ENCODE data around the gene TMEM214. TPM values are rescaled to one million over a fixed set of nuclear protein-coding genes. Genes with fewer than 3 reads are reported as not detected.
A peak's percentile ranks its signal among the peaks of the same experiment; 100 is the strongest.

The TMEM214 gene
- total RNA-seq, 2 donors from 2014 or later = 59.9 to 119 TPM

GRCh38 chr2:27070653-27071276 lies 38.0 kb downstream of the TMEM214 start:
- WGBS, 2 donors = 1 to 4% methylated on average over 8 to 11 of the region's 11 CpGs
- peak overlapping the region; percentile 73 to 96 for H3K4me3 ChIP-seq
- H3K27ac ChIP-seq = peak overlapping the region; percentile 59 to 92 (median 80)
- no peak for ATAC-seq
- no peaks in the 10 kb centered on the region for H3K9me3 ChIP-seq
- intact Hi-C loops (cut with DNase I) = no loop called here
- H3K27me3 ChIP-seq = no peaks in the 10 kb centered on the region
- peaks cover 31% of the 10 kb centered on the region for H3K4me1 ChIP-seq
- no peak for DNase-seq
- TF ChIP-seq CTCF (IDR thresholded peaks at IDR 0.05) = no peak
- no peak for TF ChIP-seq POLR2A (IDR thresholded peaks at IDR 0.05)
- H3K36me3 ChIP-seq (replicated peaks in 1 of 2; ENCODE audit: insufficient read depth in 1 of 2, low read depth in 2 of 2) = no peaks in the 10 kb centered on the region

- peak; percentile 97 for ATAC-seq
- Histone ChIP-seq H3K36me3 (replicated peaks in 1 of 2; ENCODE audit: insufficient read depth in 1 of 2, low read depth in 2 of 2) (no peaks in the 10 kb centered on the region), H3K9me3 (no peaks in the 10 kb centered on the region), H3K4me3 (peak within 1 kb of the TSS; percentile 73 to 96), H3K4me1 (peaks cover 31% of the 10 kb centered on the region), H3K27me3 (no peaks in the 10 kb centered on the region), H3K27ac (peak within 1 kb of the TSS; percentile 73 to 92 (median 80))
- TF ChIP-seq CTCF (IDR thresholded peaks at IDR 0.05) (peak in 1 of 7 experiments; percentile 31), POLR2A (IDR thresholded peaks at IDR 0.05) (peak; percentile 64 to 73 (median 69))
- intact Hi-C loops (cut with DNase I) = no loop called here
- peak; percentile 94 to 96 (median 94) for DNase-seq
- WGBS, 2 donors = 0% methylated on average over 5 to 85 of the region's 86 CpGs
Observed at GRCh38 chr2:27071277-27071989, 38.7 kb downstream of the TMEM214 start, which contains the start of gene OST4. OST4 (minus strand) TSS chr2:27071654.

GRCh38 chr2:27071990-27072830 lies 39.4 kb downstream of the TMEM214 start:
- DNase-seq (peak in 2 of 4 donors; percentile 46 to 51), ATAC-seq (no peak)
- no peak for TF ChIP-seq CTCF (IDR thresholded peaks at IDR 0.05)
- TF ChIP-seq POLR2A (IDR thresholded peaks at IDR 0.05) = no peak
- WGBS, 2 donors = 8 to 11% methylated on average over 20 to 34 of the region's 34 CpGs
- Histone ChIP-seq H3K9me3 (no peaks in the 10 kb centered on the region), H3K4me3 (peak overlapping the region; percentile 29 to 73), H3K4me1 (peaks cover 31% of the 10 kb centered on the region), H3K36me3 (replicated peaks in 1 of 2; ENCODE audit: insufficient read depth in 1 of 2, low read depth in 2 of 2) (no peaks in the 10 kb centered on the region), H3K27me3 (no peaks in the 10 kb centered on the region), H3K27ac (peak overlapping the region; percentile 73 to 92 (median 80))
- intact Hi-C loops (cut with DNase I) = no loop called here

- ATAC-seq = no peak
- intact Hi-C loops (cut with DNase I) = no loop called here
Observed at GRCh38 chr2:27072920-27073319, 40.2 kb downstream of the TMEM214 start.

More at GRCh38 chr2:27072920-27073319, 40.2 kb downstream of the TMEM214 start:
- peaks cover 31% of the 10 kb centered on the region for H3K4me1 ChIP-seq
- peak overlapping the region in 1 of 4 donors; percentile 83 for H3K27ac ChIP-seq
- no peaks in the 10 kb centered on the region for H3K27me3 ChIP-seq
- TF ChIP-seq CTCF (IDR thresholded peaks at IDR 0.05) = no peak
- WGBS, 2 donors = 85 to 87% methylated on average over 5 of the region's 5 CpGs
- DNase-seq = no peak
- H3K9me3 ChIP-seq = no peaks in the 10 kb centered on the region
- H3K4me3 ChIP-seq = no peak overlapping the region
- no peaks in the 10 kb centered on the region for H3K36me3 ChIP-seq (replicated peaks in 1 of 2; ENCODE audit: insufficient read depth in 1 of 2, low read depth in 2 of 2)
